GM12801 (cell line): ENCODE data around the gene CSRP1.

Source experiments
- CTCF ChIP-seq: IDR thresholded peaks from one replicate; pipeline ENCODE4 v1.5.1; 2011; ENCODE audit warnings: control low read depth; ENCODE audit not compliant: insufficient read length; ENCODE audit errors: extremely low read depth

Gene CSRP1

GRCh38 chr1:201457508-201457960, 49.4 kb downstream of the CSRP1 start:
- TF ChIP-seq CTCF: no peak

GRCh38 chr1:201456499-201457309, 50.2 kb downstream of the CSRP1 start:
- no peak for TF ChIP-seq CTCF

- no peak for TF ChIP-seq CTCF
Observed at GRCh38 chr1:201455098-201455497, 51.8 kb downstream of the CSRP1 start.

GRCh38 chr1:201454608-201455007, 52.3 kb downstream of the CSRP1 start:
- no peak for TF ChIP-seq CTCF

GRCh38 chr1:201452866-201453265, 54.1 kb downstream of the CSRP1 start:
- no peak for TF ChIP-seq CTCF

- no peak for TF ChIP-seq CTCF
Observed at GRCh38 chr1:201450721-201451291, 56.1 kb downstream of the CSRP1 start.

GRCh38 chr1:201448990-201449389, 57.9 kb downstream of the CSRP1 start:
- no peak for TF ChIP-seq CTCF
